ENCODE data around the gene GPRC5A.

GPRC5A gene

GRCh38 chr12:12915656-12916055 lies 24.3 kb downstream of the GPRC5A start:
- DNase-seq, result no peak

GRCh38 chr12:12916135-12916944 lies 25.0 kb downstream of the GPRC5A start:
- peak; percentile 76 for DNase-seq

GRCh38 chr12:12917517-12917916 lies 26.2 kb downstream of the GPRC5A start:
- no peak for DNase-seq

GRCh38 chr12:12918781-12919389 lies 27.5 kb downstream of the GPRC5A start:
- no peak for DNase-seq

GRCh38 chr12:12919666-12920435 lies 28.5 kb downstream of the GPRC5A start:
- DNase-seq, result peak; percentile 29

GRCh38 chr12:12922191-12922616 lies 30.8 kb downstream of the GPRC5A start:
- peak; percentile 63 for DNase-seq

- no peak for DNase-seq
These were observed 31.6 kb downstream of the GPRC5A start for GRCh38 chr12:12922978-12923377.

GRCh38 chr12:12924169-12924568 lies 32.8 kb downstream of the GPRC5A start:
- DNase-seq, result no peak

- no peak for DNase-seq
These were observed 34.0 kb downstream of the GPRC5A start for GRCh38 chr12:12925388-12925787.

GRCh38 chr12:12926571-12927071 lies 35.3 kb downstream of the GPRC5A start:
- DNase-seq, result peak; percentile 51

GRCh38 chr12:12927211-12928079 lies 36.1 kb downstream of the GPRC5A start:
- peak; percentile 60 for DNase-seq

GRCh38 chr12:12929696-12930095 lies 38.3 kb downstream of the GPRC5A start:
- no peak for DNase-seq

- no peak for DNase-seq
These were observed 39.4 kb downstream of the GPRC5A start for GRCh38 chr12:12930633-12931219.

GRCh38 chr12:12933742-12934141 lies 42.4 kb downstream of the GPRC5A start:
- no peak for DNase-seq

- no peak for DNase-seq
These were observed 43.2 kb downstream of the GPRC5A start for GRCh38 chr12:12934556-12934955.

- no peak for DNase-seq
These were observed 45.7 kb downstream of the GPRC5A start for GRCh38 chr12:12936983-12937491.

- DNase-seq, result no peak
These were observed 47.2 kb downstream of the GPRC5A start for GRCh38 chr12:12938541-12938940.

- DNase-seq, result no peak
These were observed 48.5 kb downstream of the GPRC5A start for GRCh38 chr12:12939888-12940287.

- no peak for DNase-seq
These were observed 50.3 kb downstream of the GPRC5A start for GRCh38 chr12:12941450-12942350.

- DNase-seq, result peak; percentile 53
These were observed 52.4 kb downstream of the GPRC5A start for GRCh38 chr12:12943586-12944260.

All from fibroblast of skin of right quadriceps (primary cell).